Activated CD8-positive, alpha-beta memory T cell treated with anti-CD3 and anti-CD28 coated beads, Interleukin-2, amount 50 U/mL, for 24 hours (primary cell): ENCODE results near the gene HLA-DOB.

Experiments
- DNase-seq: peaks from one replicate; pipeline ENCODE4 v3.0.0-alpha.2; 2020; ENCODE audit errors: extremely low read depth

Gene HLA-DOB

DNA sequence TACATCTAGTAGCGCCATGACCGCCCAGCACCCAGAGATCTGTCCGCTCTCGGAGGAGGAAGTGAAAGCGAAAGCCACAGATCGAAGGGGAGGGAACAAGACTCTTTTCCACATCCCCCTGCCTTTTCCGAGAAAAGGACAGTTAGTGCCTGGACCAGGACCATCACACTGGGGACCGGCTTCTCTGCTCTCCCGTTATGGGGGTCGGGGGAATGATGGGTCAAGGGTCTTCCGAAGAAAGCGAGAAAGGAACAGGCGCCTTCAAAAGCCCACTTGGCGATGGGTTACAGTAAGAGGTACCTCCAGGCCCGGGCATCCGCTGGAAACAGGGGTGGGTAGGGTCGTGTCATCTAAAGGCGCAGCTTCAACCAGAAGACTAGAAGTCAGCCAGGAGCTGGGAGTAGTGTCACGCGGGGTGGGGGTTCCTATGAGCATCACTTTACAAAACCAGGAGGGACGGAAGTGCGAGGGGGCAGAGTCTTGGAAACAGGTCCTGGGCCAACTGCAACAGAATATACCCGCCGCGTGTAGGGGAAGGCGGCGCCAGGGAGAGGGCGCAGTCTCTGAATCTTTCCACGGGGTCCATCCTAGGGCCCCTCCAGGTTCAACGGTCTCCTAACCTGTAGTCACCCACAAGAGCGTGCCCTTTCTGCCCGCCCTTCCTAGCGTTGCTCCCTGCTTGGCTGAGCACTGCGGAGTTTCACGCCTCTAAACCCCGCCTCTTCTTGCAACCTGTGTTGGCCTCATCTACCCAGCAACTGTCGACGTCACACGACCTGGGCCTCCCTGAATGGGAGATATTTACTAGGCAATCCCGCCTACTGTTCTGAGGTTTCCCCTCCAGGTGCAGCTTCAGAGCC lies 27.4 kb upstream of the HLA-DOB start, which contains the start of gene PSMB8:
Gene PSMB8 (minus strand): TSS at position 69 of the 860 bp plus-strand sequence. CDS start 51 bp downstream, at position 18.
- DNase-seq: peak; percentile 99

GRCh38 chr6:32843331-32843978 lies 26.7 kb upstream of the HLA-DOB start:
- DNase-seq: no peak

GRCh38 chr6:32842690-32843089 lies 25.9 kb upstream of the HLA-DOB start:
- no peak for DNase-seq

GRCh38 chr6:32842021-32842650 lies 25.3 kb upstream of the HLA-DOB start:
- DNase-seq: no peak

- DNase-seq: no peak
Measured at GRCh38 chr6:32840604-32841246, 23.9 kb upstream of the HLA-DOB start.

DNA sequence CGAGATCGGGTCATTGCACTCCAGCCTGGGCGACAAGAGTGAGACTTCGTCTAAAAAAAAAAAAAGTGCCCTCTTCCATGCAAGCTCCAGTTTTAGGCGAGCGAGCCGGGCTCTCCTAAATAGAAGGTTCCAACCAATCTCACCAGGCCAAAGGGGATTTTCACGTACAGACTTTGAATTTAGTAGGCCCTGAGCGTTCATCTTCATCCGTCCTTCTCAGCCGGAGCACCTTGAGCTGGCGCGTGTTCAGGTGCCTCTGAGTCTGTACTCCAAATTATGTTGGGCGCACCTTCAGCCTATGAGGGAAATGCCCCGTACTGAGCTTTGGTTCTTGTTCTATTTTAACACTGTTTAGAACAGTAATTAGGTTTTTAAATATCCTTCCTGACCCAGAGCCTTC lies 22.6 kb upstream of the HLA-DOB start:
- DNase-seq: no peak

- peak; percentile 88 for DNase-seq
Measured at GRCh38 chr6:32838114-32838958, 21.5 kb upstream of the HLA-DOB start, which contains the start of gene TAP2. Gene TAP2, minus strand, starts transcription at chr6:32838739. Its CDS starts 506 bp downstream, at chr6:32838233.

DNA sequence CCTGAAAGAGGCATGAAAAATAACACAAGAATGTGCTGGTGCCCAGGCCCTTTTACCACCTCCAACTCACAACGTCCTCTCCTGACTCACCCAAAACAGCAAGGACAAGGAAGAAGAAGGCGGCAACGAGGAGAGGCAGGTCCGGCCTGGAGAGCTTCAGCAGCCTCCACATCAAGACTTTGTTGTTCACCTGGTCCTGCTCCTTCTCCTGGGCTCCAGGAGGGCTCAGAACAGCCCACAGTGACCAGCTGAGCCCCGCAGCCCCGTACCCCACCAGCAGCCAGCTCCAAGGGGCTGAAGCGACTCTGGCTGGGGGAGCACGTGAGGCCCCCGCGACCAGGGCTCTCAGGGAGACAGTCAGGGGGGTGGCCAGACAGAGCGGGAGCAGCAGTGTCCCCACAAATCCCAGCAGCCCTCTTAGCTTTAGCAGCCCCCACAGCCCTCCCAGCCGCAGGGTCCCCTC lies 20.9 kb upstream of the HLA-DOB start:
- no peak for DNase-seq

DNA sequence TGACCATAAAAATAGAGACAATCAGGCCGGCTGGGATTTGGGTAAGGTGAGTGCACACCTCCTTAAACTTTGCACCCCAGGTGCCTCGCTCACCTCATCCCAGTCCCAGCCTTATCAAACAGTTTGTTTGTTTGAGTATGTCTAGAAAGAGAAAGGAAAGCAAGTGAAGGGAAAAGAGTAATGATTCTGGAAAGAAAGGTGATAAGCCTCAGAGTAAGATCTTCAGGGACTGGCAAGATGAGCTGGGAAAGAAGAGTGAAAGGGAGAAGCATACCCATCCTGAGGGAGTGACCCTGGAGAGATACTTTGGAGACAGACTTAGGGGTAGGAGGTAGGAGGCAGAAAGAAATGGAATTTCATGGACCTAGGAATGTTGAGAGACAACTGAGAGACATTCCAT lies 20.1 kb upstream of the HLA-DOB start:
- DNase-seq: no peak

GRCh38 chr6:32835167-32835893 lies 18.5 kb upstream of the HLA-DOB start:
- no peak for DNase-seq

GRCh38 chr6:32833664-32834063 lies 16.9 kb upstream of the HLA-DOB start:
- DNase-seq: no peak

- no peak for DNase-seq
Measured at GRCh38 chr6:32832535-32832934, 15.7 kb upstream of the HLA-DOB start.

DNA sequence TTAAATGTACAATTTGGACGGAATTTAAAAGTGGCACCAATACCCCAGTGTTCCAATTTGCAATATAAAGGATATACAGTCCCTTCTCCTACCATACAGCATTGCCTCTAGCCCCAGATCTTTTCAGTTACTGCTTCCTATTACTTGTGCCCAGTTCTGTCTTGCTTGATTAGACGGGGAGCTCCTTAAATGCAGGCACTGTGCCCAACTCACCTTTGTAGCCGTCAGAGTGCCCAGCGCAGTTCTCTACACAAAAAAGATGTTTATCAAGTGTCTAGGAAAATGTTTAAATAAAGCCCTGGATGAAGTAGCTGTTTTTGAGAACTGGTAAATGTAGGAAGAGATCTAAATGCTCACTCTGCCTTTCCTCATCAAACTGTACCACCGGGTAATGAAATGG lies 14.1 kb upstream of the HLA-DOB start:
- no peak for DNase-seq

DNA sequence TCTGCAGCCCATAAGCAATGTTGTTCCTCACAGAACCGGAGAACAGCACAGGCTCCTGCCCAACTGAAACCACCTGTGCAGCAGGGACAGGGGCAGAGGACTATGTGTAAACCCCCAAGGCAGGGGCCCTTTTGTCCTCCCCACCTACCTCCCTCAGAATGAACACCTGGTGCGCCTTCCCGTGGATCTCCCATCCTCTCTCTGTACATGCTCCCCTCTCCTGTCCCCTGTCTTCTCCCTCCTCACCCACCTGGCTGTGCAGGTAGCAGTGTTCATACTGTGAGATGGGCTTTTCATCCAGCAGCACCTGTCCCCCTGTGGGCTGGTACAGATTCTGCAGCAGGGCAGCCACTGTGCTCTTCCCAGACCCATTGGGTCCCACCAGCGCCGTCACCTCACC lies 13.2 kb upstream of the HLA-DOB start:
- DNase-seq: no peak

GRCh38 chr6:32829495-32829894 lies 12.7 kb upstream of the HLA-DOB start:
- no peak for DNase-seq

GRCh38 chr6:32827025-32827424 lies 10.2 kb upstream of the HLA-DOB start:
- DNase-seq: no peak

DNA sequence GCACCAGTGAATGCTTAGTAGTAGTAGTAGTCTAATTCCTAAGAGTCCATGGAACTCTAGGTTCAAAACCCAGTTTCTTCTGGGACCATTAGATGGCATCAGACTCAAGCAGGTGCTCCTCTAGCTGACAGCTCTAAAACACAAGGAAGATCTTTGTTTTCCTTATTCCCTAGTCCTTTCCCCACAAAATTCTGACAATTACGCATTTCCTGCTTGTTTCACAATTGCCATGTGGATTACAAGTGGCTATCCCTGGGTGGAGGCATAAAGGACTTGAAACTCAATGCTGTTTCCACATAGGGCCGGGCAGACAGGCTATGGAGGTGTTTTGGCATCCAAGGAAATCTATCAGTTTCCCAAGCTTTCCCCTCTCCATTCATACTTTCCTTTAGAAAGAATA lies 9.2 kb upstream of the HLA-DOB start:
- no peak for DNase-seq

- no peak for DNase-seq
Measured at GRCh38 chr6:32819729-32820128, 2.9 kb upstream of the HLA-DOB start.

DNA sequence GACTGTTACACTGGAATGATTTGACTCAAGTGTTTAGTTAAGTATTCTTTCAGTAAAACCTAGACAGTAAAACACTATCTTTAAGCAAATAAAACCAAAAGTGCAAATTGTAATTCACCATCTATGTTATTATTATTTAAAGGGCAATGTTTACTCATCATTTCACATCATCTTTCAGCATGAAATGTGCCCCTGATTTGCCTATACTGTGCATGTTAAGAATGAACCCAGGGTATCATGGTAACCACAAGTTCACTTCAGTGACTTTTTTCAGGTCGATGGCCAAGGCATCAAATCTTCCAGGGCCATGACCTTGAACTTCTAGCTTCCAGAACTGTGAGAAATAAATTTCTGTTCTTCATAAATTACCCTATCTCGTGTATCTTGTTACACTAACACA lies 2.1 kb upstream of the HLA-DOB start:
- no peak for DNase-seq

DNA sequence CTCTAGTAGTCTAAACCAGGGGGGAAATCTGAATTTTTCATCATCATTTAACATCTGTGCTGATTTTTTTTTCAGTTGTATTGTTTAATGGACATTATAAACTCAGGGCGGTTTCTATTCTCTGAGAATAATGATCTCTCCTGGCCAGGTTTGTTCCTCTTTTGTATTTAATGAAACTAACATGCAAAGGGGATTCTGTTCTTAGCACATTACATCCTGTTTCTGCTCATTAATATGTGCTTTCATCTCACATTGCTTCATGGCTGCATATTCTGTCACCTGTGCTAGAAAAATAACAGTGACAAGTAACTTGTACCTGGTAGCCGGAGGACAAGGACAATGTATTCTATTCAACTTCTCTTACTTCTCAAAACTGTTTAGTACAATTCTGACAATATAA lies 806 bp downstream of the HLA-DOB start:
- no peak for DNase-seq
